GM19467 (cell line): ENCODE data around the gene FAM83E.
"Not testable (repeated sequence)": the region's sequence is repeated elsewhere in the genome, so short reads cannot be mapped to it uniquely, and the experiment has no call there.

Experiments
- ATAC-seq: cut with Tn5 transposase; IDR thresholded peaks from one replicate; pipeline ENCODE4 v1.9.1; 2021; ENCODE audit warnings: mild to moderate bottlenecking, moderate library complexity; ENCODE audit not compliant: unreplicated experiment

The FAM83E gene

GRCh38 chr19:48642862-48643261, 28.0 kb upstream of the FAM83E start:
- no peak for ATAC-seq

DNA sequence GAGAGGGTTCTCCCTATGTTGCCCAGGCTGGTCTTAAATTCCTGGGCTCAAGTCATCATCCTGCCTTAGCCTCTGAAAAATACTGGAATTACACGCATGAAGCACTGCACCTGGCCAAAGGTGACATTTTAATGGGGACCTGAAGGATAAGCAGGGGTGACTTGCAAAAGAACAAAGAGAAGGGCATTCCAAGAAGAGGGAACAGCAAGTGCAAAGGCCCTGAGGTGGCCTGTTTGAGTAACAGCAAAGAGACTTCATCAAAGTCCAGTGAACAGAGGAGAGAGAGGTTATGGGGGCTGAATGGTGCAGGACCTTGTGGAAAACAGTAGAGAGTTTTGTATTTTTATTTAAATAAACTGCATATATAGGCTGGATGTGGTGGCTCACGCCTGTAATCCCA, 27.0 kb upstream of the FAM83E start:
- no peak for ATAC-seq

DNA sequence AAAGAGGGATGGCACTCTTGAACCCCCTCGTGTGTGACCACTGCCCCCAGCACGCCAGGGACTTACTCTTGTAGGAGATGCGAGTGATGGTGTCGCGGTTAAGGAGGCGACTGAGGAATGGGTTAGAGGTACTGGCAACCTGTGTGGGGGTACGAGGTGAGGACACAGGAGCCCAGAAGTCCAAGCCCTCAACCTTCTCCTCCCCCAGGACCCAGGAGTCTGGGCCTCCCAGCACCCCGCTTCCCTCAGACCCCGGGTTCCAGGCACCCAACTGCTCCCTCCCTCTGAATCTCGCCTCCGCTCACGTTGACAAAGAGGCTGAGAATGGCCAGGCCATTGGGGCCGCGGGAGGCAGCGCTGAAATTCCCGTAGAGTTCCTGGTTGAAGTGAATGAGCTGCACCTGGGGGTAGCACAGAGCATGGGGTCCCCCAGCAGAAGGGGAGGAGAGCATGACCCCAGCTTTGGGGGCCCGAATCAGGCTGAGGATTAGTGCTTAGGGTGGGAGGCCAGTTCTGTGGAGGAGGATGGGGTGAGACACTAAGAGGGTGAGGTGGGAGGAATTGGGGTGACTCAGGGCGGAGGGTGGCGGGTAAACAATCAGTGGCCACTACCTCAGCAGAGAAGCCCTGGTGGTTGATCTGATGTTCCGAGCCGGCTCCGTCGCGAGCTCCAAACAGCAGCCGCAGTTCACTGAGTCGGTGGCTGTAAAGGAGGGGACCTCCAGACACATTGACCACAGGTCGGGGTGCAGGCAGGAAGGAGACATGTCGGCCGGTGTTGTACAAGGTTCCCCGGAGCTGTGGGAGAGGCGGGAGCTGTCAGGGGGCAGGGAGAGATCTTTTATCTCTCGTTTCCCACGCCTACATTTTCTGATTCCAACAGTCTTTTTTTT, 24.9 kb upstream of the FAM83E start:
- ATAC-seq, result no peak

- no peak for ATAC-seq
Measured at GRCh38 chr19:48638831-48639381, 24.0 kb upstream of the FAM83E start.

DNA sequence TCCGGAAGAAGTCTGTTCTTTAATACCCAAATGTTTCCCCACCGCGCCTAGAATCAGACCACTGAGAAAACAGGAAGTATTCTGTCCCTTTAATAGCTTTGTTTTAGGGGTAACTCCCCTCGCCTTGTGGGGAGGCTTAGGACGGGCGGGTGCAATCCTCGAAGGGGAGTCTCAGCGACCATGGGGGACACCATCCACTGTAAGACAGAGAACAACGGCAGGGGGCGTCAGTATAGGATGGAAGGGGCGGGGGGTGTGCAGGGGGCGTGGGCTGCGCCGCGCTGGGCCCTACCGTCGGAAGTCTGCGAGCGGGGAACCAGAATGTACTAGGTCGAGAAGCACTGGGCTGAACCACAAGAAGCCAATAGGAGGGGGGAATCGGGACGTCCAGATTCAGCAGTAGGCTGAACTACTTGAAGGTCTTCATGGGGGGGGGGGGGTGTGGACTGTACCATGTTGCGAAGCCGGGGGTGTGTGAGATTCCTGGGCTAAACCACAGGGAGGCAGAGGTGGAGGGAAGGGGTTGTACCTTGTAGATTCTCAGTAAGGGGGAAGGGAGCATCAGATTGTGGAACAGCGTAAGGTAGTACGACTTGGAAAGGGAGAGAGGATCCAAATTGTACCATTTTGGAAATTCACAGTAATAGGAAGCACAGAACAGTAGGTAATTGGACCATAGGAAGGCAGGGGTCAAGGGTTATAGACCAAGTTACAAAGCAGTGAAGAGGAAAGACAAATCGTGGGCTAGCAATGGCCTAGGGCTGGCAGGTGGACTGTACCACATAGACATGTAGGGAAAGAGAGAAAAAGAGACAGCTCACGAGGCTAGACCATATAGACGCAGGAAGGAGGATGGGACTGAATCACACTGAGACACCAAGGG, 23.3 kb upstream of the FAM83E start:
- ATAC-seq, result peak; percentile 19

GRCh38 chr19:48637449-48637947, 22.6 kb upstream of the FAM83E start:
- peak; percentile 73 for ATAC-seq

- no peak for ATAC-seq
Measured at GRCh38 chr19:48636859-48637448, 22.1 kb upstream of the FAM83E start, which contains the start of gene DBP. Gene DBP, minus strand, starts transcription at chr19:48637379. Its CDS starts 385 bp downstream, at chr19:48636994.

DNA sequence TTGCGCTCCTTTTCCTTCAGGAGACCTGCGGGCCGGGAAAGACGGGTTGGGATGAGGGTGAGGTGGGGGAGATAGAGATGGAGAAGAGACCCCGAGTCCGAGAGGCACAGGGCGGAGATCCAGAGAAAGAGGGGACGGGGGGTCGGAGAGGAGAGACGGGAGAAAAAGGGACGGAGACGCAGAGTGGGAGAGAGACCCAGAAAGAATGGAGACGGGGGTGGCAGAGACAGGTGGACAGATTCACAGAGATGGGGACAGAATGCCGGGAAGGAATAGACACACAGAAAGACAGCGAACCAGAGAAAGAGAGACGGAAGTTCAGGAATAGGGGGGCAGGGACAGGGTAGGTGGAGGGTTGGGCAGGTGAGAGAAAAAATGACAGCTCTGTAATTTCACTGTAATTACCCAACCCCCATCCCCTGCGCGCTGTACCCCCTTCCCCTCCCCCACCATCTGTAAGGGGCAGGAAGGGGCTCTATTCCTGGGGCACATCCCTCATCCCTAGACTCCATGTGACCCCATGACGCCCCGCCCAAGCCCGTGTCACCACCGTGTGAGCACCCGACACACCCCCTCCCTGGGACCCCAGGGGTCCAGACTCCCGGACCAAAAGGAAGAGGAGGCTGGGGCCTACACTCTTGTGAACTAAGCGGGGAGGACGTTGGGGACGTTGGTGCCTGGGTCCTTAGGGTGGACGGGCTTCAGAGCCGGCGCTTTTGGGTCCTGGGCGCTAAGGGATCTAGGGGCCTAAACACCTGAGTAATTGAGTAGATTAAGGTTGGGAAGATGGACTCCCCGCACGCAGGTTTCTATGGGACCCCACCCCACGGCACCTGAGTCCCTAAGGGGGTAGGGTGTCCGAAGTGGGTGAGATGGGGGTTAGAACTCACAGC, 21.3 kb upstream of the FAM83E start:
- no peak for ATAC-seq

DNA sequence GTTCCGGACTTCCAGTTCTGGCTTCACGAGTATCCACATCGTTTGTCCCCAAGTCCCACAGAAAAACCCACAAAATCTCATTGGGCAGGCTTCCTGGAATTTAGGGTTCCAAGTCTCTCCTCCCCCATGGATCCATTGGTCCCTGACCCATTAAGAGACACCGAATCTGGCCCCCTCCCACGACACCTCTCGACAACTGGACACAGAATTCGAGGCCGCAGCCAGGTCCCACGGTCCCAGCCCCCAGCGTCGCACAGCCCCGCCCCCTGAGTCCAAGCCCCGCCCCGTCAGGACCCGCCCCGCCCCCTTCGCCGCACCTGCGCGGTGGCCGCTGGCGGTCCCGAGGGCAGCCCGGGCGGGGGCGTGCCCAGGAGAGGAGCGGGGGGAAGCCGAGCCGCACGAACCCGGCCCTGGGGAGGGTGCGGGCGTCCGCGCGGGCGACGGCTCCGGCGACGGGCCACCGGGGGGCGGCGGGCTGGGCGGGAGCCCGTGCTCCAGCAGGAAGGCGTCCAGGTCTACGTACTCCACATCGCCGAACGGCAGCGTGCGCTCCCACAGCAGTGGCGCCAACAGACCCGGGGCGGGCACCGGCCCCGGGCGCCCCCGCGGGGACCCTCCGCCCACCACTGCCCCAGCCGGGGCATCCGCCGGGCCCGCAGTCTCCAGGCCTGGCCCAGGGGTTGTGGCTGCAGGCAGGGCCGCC, 20.5 kb upstream of the FAM83E start:
- ATAC-seq, result no peak

DNA sequence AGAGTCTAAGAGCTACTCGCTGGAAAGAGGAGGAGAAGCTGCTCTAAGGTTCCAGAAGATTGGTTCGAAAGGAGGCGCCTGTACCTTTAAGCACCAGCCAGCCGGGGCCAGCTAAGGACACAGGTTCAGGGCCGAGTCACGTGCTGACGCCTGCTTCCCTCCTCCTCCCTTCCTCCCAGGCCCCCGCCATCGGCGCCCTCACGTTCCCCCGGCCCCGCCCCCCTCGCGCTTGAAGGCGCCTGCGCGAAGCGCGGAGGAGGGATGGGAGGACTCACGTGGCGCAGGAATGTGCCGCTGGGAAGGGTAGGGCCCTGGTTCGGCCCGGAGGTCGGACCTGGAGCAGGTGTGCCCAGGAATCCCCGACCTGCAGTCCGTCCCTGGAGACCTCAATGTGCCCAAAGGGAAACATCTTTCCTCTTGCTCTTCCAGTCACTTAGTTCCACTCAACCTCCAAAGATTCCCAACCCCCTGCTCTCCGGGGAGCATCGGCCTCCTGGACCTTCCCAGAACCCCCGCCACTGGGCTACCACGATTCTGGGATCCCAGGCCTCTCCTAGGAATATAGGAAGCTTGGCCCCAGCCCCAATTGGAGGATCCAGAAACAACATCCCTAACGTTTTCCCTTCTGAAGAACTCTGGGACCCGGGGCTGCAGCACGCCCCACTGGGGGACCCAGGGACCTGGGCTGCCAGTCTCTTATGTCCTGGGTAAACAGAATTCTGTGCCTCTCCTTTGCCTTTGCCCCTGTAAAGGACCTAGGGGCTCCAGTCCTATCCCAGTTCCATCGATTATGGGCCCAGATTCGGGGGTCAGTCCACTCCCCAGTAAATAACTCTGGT, 19.8 kb upstream of the FAM83E start:
- ATAC-seq, result no peak

DNA sequence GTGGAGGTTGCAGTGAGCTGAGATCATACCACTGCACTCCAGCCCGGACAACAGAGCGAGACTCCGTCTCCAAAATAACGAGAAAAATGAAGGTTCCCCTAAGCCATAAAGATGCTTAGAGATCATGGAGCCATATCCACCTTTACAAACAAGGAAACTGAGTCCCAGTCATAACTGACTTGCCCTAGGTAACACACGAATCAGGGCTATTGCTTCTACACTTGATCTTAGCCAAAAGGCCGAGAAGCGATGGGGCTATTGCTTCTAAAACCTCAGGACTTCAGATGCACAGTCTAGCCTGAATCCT, 19.1 kb upstream of the FAM83E start:
- ATAC-seq, result no peak

GRCh38 chr19:48633148-48634035, 18.5 kb upstream of the FAM83E start:
- no peak for ATAC-seq

GRCh38 chr19:48632692-48633147, 17.8 kb upstream of the FAM83E start:
- ATAC-seq, result no peak

- not testable (repeated sequence) for ATAC-seq
Measured at GRCh38 chr19:48632286-48632685, 17.4 kb upstream of the FAM83E start.

GRCh38 chr19:48631225-48631624, 16.3 kb upstream of the FAM83E start:
- no peak for ATAC-seq

DNA sequence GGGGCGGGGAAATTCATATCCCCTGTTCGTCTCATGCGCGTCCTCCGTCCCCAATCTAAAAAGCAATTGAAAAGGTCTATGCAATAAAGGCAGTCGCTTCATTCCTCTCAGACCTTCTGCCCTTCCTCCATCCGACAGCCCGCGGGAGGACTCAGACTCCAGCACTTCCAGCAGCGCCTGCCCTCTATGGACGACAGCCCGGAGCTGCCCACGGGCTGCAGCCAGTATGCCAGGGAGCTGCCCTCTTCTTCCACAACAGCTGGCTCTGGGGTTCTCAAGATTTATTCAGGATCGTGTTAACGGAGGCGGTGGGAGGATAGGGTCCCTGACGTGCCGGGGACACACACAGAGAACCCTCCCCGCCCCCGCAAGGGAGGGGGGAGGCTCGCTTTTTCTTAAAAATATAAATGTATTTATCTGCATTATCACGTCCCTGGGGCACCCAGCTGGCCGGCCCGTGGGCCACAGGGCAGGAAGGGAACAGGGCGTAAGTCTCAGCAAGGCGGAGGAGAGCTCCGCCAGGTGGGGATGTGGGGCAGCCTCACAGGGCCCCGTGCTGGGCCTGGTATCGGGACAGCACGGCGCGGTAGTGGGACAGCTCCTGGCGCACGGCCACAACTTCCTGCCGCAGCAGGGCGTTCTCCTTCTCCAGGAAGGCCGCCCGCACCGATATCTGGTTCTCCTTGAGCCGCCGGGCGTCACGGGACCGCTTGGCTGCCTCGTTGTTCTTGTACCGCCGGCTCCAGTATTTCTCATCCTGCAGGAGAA, 15.6 kb upstream of the FAM83E start:
- no peak for ATAC-seq
